ENCODE results near the gene CTSC.

DNA sequence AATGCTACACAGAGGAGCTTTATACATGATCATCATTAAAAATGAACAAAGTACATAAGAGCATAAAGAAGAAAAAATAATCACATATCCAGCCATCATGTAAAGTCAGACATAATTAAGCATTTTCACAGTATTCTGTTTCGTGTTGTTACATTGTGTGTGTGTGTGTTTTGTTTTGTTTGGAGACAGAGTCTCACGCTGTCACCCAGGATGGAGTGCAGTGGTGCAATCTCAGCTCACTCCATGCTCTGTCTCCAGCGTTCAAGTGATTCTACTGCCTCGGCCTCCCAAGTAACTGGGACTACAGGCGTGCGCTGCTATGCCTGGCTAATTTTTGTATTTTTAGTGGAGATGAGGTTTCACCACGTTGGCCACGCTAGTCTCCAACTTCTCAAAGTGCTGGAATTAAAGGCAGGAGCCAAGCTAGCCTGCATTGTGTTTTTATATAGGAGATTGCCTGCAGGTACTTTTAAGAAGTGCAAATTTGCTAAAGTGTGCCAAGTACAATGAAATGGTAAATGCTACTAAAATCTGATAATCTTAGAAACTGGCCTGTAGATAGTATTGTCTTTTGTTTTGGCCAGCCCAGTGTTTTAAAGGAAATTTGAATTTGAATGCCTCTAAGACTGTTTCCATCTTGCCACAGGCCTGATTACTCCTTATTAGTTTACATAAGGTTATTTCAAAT, 7.8 kb downstream of the CTSC start:
- TF ChIP-seq, protein P1, sequence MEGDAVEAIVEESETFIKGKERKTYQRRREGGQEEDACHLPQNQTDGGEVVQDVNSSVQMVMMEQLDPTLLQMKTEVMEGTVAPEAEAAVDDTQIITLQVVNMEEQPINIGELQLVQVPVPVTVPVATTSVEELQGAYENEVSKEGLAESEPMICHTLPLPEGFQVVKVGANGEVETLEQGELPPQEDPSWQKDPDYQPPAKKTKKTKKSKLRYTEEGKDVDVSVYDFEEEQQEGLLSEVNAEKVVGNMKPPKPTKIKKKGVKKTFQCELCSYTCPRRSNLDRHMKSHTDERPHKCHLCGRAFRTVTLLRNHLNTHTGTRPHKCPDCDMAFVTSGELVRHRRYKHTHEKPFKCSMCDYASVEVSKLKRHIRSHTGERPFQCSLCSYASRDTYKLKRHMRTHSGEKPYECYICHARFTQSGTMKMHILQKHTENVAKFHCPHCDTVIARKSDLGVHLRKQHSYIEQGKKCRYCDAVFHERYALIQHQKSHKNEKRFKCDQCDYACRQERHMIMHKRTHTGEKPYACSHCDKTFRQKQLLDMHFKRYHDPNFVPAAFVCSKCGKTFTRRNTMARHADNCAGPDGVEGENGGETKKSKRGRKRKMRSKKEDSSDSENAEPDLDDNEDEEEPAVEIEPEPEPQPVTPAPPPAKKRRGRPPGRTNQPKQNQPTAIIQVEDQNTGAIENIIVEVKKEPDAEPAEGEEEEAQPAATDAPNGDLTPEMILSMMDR (IDR thresholded peaks at IDR 0.05): no peak
- TF ChIP-seq POLR2A (IDR thresholded peaks at IDR 0.05): no peak
